GM12873 (cell line): ENCODE data around the gene SLC25A3.
A peak's percentile ranks its signal among the peaks of the same experiment; 100 is the strongest.

Experiments
- TF ChIP-seq, protein P1 (sequence below): IDR thresholded peaks from 2 replicates; pipeline ENCODE4 v1.5.1; 2012; ENCODE audit warnings: low read depth, mild to moderate bottlenecking, moderate library complexity, low read length, control low read depth; ENCODE audit not compliant: insufficient read depth; ENCODE audit errors: missing control alignments

SLC25A3 gene

DNA sequence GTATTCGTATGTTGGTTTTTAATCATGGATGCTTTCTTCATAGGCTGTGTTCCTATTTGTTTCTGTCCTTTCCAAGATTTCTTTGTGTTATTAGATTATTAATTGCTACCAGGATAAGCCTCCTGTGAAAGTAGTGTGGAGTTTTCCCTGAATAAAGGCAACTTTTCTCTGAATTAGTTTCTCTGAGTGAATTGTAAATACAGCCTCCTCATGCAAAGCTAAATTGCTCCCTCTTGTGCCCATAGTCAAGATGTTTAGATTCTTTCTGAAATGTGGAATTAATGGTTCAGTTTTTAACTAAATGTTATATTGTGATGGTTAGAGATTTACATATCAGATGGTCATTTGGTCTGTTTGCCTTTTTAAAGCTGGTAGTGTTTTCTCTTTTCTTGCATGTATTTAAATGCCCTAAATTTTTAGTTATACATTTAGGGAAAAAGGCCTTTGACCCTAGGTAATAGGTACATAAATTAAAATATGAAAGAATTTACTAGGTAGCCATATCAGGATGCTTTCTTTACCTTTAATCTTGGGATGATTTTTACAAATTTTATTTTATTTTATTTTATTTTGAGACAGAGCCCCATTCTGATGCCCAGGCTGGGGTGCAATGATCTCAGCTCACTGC is 60.5 kb downstream of the SLC25A3 start:
- TF ChIP-seq, protein P1, sequence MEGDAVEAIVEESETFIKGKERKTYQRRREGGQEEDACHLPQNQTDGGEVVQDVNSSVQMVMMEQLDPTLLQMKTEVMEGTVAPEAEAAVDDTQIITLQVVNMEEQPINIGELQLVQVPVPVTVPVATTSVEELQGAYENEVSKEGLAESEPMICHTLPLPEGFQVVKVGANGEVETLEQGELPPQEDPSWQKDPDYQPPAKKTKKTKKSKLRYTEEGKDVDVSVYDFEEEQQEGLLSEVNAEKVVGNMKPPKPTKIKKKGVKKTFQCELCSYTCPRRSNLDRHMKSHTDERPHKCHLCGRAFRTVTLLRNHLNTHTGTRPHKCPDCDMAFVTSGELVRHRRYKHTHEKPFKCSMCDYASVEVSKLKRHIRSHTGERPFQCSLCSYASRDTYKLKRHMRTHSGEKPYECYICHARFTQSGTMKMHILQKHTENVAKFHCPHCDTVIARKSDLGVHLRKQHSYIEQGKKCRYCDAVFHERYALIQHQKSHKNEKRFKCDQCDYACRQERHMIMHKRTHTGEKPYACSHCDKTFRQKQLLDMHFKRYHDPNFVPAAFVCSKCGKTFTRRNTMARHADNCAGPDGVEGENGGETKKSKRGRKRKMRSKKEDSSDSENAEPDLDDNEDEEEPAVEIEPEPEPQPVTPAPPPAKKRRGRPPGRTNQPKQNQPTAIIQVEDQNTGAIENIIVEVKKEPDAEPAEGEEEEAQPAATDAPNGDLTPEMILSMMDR: peak; percentile 45
